Mesothelial cell of epicardium (in vitro differentiated cells): ENCODE results near the gene RBM4. TPM values are rescaled to one million over a fixed set of nuclear protein-coding genes. Genes with fewer than 3 reads are reported as not detected.

Experiments
- DNase-seq, 2 experiments: peaks; one replicate each; pipeline ENCODE4 v3.0.0; 2021; ENCODE audit warnings: low spot score in 2 of 2; ENCODE audit not compliant: unreplicated experiment in 2 of 2
- H3K27ac Mint-ChIP-seq: 2 replicates; pipeline ENCODE4 v1.8.0; 2021; ENCODE audit warnings: mixed read lengths
- H3K27me3 Mint-ChIP-seq: 2 replicates; pipeline ENCODE4 v1.8.0; 2021; ENCODE audit warnings: low read depth, mixed read lengths
- H3K36me3 Mint-ChIP-seq: 2 replicates; pipeline ENCODE4 v1.8.0; 2021; ENCODE audit warnings: mixed read lengths
- H3K4me1 Mint-ChIP-seq: 2 replicates; pipeline ENCODE4 v1.8.0; 2021; ENCODE audit warnings: mixed read lengths
- H3K4me3 Mint-ChIP-seq: 2 replicates; pipeline ENCODE4 v1.8.0; 2021; ENCODE audit warnings: mild to moderate bottlenecking, moderate library complexity, mixed read lengths
- H3K9me3 Mint-ChIP-seq: 2 replicates; pipeline ENCODE4 v1.8.0; 2021; ENCODE audit warnings: mixed read lengths
- total RNA-seq: library from RNA; stranded (reverse); gene quantifications from 3 replicates; pipeline ENCODE4 v1.2.1, GENCODE V29; 2021
- TF ChIP-seq, protein P1 (sequence below): fragments of 200-600 bp; sonication (generic); IDR thresholded peaks from one replicate; pipeline ENCODE4 v1.5.0; 2021; ENCODE audit warnings: antibody characterized with exemption; ENCODE audit not compliant: unreplicated experiment

The RBM4 gene
- total RNA-seq, 1 donor from 2014 or later = 240 TPM

DNA sequence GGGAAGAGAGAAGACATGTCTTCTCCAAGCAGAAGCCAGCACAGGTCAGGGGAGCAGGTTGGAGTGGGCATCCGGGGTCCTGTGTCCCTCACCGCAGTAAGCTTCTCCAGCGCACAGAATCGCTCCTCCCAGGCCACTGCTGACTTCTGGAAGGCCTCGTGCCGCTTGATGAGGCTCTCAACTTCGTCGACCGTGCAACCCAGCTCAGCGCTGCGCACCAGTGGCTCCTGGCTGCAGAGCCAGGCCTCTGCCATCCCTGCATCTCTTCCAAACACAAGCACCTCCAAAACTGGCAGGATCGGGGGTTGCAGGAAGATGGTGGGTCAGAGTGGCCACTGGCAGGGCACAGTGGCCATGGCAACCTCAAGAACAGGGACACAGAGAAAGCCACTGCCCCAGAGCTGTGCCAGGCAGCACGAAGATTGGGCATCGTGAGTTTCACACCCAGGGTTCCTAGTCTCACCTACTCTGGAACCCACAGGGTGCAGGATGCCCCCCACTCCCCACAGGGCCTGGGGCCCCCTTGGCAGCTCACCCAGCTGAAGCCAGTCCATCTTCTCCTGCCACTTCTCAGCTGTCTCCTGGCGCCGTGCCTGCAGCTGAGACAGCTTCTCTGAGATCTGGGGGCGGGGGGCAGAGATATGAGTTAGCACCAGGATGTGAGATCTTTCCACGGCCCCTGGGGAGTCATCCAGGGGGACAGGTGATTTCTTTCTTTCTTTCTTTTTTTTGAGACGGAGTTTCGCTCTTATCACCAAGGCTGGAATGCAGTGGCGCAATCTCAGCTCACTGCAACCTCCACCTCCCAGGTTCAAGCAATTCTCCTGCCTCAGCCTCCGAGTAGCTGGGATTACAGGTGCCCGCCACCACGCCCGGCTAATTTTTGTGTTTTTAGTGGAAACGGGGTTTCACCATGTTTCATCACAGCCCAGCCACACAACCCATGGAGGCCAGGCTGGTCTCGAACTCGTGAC, 50.3 kb downstream of the RBM4 start:
- peaks cover 10% of the 10 kb centered on the region for H3K4me1 Mint-ChIP-seq
- TF ChIP-seq, protein P1, sequence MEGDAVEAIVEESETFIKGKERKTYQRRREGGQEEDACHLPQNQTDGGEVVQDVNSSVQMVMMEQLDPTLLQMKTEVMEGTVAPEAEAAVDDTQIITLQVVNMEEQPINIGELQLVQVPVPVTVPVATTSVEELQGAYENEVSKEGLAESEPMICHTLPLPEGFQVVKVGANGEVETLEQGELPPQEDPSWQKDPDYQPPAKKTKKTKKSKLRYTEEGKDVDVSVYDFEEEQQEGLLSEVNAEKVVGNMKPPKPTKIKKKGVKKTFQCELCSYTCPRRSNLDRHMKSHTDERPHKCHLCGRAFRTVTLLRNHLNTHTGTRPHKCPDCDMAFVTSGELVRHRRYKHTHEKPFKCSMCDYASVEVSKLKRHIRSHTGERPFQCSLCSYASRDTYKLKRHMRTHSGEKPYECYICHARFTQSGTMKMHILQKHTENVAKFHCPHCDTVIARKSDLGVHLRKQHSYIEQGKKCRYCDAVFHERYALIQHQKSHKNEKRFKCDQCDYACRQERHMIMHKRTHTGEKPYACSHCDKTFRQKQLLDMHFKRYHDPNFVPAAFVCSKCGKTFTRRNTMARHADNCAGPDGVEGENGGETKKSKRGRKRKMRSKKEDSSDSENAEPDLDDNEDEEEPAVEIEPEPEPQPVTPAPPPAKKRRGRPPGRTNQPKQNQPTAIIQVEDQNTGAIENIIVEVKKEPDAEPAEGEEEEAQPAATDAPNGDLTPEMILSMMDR = no peak
- no peaks in the 10 kb centered on the region for H3K9me3 Mint-ChIP-seq
- peaks cover 19% of the 10 kb centered on the region for H3K36me3 Mint-ChIP-seq
- no peak overlapping the region for H3K4me3 Mint-ChIP-seq
- no peak for DNase-seq
- no peaks in the 10 kb centered on the region for H3K27me3 Mint-ChIP-seq
- no peak overlapping the region for H3K27ac Mint-ChIP-seq

DNA sequence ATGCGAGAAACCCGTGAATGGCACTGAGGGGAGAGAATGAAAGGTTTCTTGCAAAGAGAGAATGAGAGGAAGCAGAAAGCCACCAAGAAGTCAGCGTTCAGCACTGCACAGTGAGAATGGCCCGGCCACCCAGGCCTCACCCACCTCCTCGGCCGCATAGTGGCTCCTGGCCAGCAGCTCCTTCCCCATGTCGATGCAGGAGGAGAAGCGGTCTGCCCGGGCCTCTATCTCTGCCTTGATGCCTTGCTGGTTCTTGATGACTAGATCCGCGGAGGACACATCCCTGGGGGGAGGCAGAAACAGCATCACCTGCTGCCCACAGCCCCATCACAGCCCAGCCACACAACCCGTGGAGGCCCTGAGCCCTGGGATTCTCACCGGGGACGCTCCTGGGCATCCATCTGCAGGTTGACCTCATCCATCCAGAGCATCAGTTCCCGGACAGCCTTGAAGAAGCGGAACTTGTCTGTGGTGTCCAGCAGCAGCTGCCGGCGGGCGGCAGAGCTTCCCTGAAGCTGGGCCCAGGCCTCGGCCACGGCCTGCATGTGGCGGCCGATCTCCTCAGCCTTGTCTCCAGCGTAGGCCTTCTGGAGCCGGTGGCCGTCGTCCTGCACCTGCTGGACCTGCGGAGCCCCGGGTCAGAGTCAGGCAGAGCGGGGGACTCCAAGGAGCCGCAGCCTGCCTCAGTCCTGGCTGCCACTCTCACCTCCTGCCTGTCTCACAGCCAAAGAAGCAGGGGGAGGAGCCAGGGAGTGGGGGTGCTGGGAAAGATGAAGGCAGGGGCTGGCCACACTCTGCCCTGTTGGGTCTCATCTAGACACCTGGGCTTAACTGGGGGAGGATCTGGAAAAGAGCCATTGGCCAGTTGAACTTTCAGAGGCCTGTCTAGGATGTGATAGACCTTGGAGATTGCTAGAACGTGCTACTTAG, 51.4 kb downstream of the RBM4 start:
- Mint-ChIP-seq H3K27me3 (no peaks in the 10 kb centered on the region), H3K9me3 (no peaks in the 10 kb centered on the region), H3K36me3 (peaks cover 15% of the 10 kb centered on the region), H3K4me1 (peaks cover 10% of the 10 kb centered on the region), H3K4me3 (no peak overlapping the region), H3K27ac (no peak overlapping the region)
- TF ChIP-seq, protein P1 = no peak
- DNase-seq = no peak

DNA sequence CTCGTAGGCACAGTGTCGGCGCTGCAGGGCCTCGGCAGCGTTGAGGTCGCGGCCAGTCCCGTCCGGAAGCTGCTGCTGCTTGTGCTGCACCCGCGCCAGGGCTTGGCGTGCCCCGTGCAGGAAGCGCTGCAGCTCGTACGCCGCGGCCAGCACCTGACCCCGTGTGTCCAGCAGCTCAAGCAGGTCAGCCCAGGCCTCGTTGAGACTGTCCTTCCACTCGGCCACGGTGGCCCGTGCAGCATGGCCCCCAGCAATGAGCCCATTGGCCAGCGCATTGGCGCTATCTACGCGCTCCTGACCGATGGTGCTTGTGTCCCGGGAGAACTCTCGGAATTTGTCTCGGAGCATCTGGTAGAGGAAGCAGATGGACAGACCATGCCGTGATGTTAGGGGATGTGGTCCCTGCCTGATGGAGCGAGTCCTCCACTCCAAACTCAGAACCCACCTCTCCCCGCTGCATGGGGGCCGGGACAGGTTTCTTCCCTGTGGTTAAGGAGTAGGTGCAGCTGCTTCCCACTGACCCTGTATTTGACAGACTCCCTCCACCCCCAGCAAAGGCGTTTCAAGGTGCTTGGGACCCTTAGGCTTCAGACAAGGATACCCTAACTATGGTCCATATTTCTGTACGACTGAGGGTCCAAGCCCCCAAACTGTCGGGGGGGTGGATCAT, 52.9 kb downstream of the RBM4 start:
- H3K4me3 Mint-ChIP-seq = no peak overlapping the region
- no peak overlapping the region for H3K27ac Mint-ChIP-seq
- no peaks in the 10 kb centered on the region for H3K9me3 Mint-ChIP-seq
- TF ChIP-seq, protein P1 = no peak
- peaks cover 4% of the 10 kb centered on the region for H3K4me1 Mint-ChIP-seq
- H3K27me3 Mint-ChIP-seq = no peaks in the 10 kb centered on the region
- peaks cover 13% of the 10 kb centered on the region for H3K36me3 Mint-ChIP-seq
- DNase-seq = no peak

DNA sequence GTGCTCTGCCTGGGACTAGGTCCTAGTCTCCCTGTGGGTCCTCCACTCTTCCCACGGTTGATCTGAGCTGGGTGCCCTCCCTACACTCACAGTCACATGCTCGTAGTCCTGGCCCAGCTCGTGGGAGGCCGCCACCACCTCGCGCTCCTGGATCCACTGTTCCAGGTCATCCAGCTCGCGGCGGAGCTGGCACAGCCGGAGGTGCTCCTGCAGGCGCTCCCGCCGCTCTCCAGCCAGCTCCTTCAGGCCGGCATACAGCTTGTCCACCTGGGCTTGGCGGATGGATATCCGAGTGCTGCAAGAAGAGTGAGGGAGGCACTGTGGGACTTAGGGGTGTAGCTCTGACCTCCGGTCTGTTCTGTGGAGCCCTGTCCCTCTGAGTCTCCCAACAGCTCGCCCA, 53.9 kb downstream of the RBM4 start:
- H3K36me3 Mint-ChIP-seq = peaks cover 13% of the 10 kb centered on the region
- H3K9me3 Mint-ChIP-seq = no peaks in the 10 kb centered on the region
- no peaks in the 10 kb centered on the region for H3K27me3 Mint-ChIP-seq
- H3K4me3 Mint-ChIP-seq = no peak overlapping the region
- H3K4me1 Mint-ChIP-seq = no peaks in the 10 kb centered on the region
- TF ChIP-seq, protein P1 = no peak
- H3K27ac Mint-ChIP-seq = no peak overlapping the region
- no peak for DNase-seq

DNA sequence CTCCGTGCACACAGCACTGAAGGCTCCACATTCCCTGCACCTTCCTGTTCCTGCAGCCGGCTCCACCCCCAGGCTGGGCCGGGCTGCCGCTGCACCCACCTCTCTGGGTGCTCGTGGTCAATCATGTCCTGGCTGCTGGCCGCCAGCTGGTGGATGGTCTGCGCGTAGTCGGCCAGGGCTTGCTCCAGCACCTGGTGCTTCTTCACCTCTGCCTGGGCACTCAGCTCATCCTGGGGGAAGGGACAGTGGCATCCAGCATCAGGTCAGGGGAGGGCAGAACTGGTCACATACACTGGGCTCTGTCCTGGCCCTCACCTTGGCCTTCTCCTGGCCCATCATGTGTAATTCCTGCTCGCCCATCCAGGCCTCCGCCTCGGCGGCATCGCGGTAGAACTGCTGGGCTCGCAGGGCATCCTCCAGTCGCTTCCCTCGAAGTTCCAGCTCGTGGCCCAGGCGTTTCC, 54.4 kb downstream of the RBM4 start:
- TF ChIP-seq, protein P1 = no peak
- no peak for DNase-seq
- Mint-ChIP-seq H3K36me3 (peaks cover 15% of the 10 kb centered on the region), H3K4me1 (no peaks in the 10 kb centered on the region), H3K27ac (no peak overlapping the region), H3K9me3 (no peaks in the 10 kb centered on the region), H3K27me3 (no peaks in the 10 kb centered on the region), H3K4me3 (no peak overlapping the region)
